ENCODE results near the gene ADRA1B. TPM values are rescaled to one million over a fixed set of nuclear protein-coding genes. Genes with fewer than 3 reads are reported as not detected.

Gene ADRA1B
- total and polyA plus RNA-seq, 10 of the 15 experiments (the other 5 are each of a cell fraction or from before 2014, with no cell fraction given) = 0.04 TPM; not detected in 9

- TF ChIP-seq, protein P1, sequence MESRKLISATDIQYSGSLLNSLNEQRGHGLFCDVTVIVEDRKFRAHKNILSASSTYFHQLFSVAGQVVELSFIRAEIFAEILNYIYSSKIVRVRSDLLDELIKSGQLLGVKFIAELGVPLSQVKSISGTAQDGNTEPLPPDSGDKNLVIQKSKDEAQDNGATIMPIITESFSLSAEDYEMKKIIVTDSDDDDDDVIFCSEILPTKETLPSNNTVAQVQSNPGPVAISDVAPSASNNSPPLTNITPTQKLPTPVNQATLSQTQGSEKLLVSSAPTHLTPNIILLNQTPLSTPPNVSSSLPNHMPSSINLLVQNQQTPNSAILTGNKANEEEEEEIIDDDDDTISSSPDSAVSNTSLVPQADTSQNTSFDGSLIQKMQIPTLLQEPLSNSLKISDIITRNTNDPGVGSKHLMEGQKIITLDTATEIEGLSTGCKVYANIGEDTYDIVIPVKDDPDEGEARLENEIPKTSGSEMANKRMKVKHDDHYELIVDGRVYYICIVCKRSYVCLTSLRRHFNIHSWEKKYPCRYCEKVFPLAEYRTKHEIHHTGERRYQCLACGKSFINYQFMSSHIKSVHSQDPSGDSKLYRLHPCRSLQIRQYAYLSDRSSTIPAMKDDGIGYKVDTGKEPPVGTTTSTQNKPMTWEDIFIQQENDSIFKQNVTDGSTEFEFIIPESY (IDR thresholded peaks at IDR 0.05) = no peak
- TF ChIP-seq, protein P2, sequence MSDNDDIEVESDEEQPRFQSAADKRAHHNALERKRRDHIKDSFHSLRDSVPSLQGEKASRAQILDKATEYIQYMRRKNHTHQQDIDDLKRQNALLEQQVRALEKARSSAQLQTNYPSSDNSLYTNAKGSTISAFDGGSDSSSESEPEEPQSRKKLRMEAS (IDR thresholded peaks at IDR 0.05; ENCODE audit: low read depth, low read length) = no peak
- no peak for TF ChIP-seq NFYB (IDR thresholded peaks at IDR 0.05; ENCODE audit: insufficient read depth, low read depth, low read length)
Measured at GRCh38 chr5:159995907-159996306, 79.6 kb downstream of the ADRA1B start (continued).

- ChIA-PET SMC1A (ENCODE audit: uncharacterized antibody, unreplicated experiment) (interaction anchor here (1.0 to 1.5 kb wide), 3 partner anchors 24 to 692 kb away, joined by 3 read pairs; no protein-coding TSS in a partner anchor), RAD21 (ENCODE audit: unreplicated experiment) (no interaction called here), POLR2A (no interaction called here), CTCF (interaction anchor here (2.0 kb wide), 1 partner anchor 14 kb away, joined by 7 read pairs; no protein-coding TSS in a partner anchor)
- no TSS peak for BruUV-seq (replicated peaks)
- Histone ChIP-seq H3K79me2 (ENCODE audit: control insufficient read depth, insufficient read depth, low read length) (no peaks in the 10 kb centered on the region), H3K4me3 (no peak overlapping the region), H3K27ac (ENCODE audit: control insufficient read depth, insufficient read depth) (no peak overlapping the region), H3K9me3 (replicated peaks; ENCODE audit: control insufficient read depth, insufficient read depth, low read length) (no peaks in the 10 kb centered on the region), H3K4me1 (ENCODE audit: control insufficient read depth, insufficient read depth, low read length) (no peaks in the 10 kb centered on the region), H3K4me2 (ENCODE audit: control insufficient read depth, insufficient read depth) (no peak overlapping the region), H3K27me3 (replicated peaks in 1 of 2; ENCODE audit: control insufficient read depth in 2 of 2, insufficient read depth in 2 of 2, low read length in 1 of 2) (peaks cover 0 to 2% of the 10 kb centered on the region in 2 experiments; a peak in 2 of 4 replicates), H2AFZ (ENCODE audit: control insufficient read depth, low read depth, low read length) (no peak overlapping the region), H4K20me1 (ENCODE audit: control insufficient read depth, insufficient read depth) (no peaks in the 10 kb centered on the region), H3K36me3 (ENCODE audit: control insufficient read depth in 2 of 2, insufficient read depth in 2 of 2, low read length in 1 of 2) (no peaks in the 10 kb centered on the region), H3K9ac (ENCODE audit: control insufficient read depth, insufficient read depth, low read length) (no peak overlapping the region)
- no peak for DNase-seq (ENCODE audit: low read depth, low spot score)
- no peak for FAIRE-seq
- in situ Hi-C loops (cut with MboI) = no loop called here
- WGBS (ENCODE audit: insufficient coverage, insufficient replicate concordance, low lambda C conversion rate, missing lambda C conversion rate) = 48% methylated on average over 3 of the region's 3 CpGs
- no peak for ATAC-seq
- intact Hi-C loops (cut with micrococcal nuclease; ENCODE audit: unreplicated experiment) = no loop called here
- TF ChIP-seq SMAD1 (IDR thresholded peaks at IDR 0.05; ENCODE audit: low read depth, partially characterized antibody) (no peak), FOXK2 (IDR thresholded peaks at IDR 0.05) (no peak), HDAC6 (IDR thresholded peaks at IDR 0.05; ENCODE audit: unreplicated experiment) (no peak), IKZF1 (conservative IDR thresholded peaks at IDR 0.05) (no peak), SIN3A (IDR thresholded peaks at IDR 0.05; ENCODE audit: low read depth, low read length) (no peak), KLF5 (IDR thresholded peaks at IDR 0.05; ENCODE audit: partially characterized antibody) (no peak), CREB1 (IDR thresholded peaks at IDR 0.05; ENCODE audit: low read depth) (no peak), SMAD5 (IDR thresholded peaks at IDR 0.05; ENCODE audit: low read depth) (no peak), DPF2 (IDR thresholded peaks at IDR 0.05) (no peak), CEBPZ (IDR thresholded peaks at IDR 0.05; ENCODE audit: low read depth, low read length) (no peak)
- TF ChIP-seq, protein P3, sequence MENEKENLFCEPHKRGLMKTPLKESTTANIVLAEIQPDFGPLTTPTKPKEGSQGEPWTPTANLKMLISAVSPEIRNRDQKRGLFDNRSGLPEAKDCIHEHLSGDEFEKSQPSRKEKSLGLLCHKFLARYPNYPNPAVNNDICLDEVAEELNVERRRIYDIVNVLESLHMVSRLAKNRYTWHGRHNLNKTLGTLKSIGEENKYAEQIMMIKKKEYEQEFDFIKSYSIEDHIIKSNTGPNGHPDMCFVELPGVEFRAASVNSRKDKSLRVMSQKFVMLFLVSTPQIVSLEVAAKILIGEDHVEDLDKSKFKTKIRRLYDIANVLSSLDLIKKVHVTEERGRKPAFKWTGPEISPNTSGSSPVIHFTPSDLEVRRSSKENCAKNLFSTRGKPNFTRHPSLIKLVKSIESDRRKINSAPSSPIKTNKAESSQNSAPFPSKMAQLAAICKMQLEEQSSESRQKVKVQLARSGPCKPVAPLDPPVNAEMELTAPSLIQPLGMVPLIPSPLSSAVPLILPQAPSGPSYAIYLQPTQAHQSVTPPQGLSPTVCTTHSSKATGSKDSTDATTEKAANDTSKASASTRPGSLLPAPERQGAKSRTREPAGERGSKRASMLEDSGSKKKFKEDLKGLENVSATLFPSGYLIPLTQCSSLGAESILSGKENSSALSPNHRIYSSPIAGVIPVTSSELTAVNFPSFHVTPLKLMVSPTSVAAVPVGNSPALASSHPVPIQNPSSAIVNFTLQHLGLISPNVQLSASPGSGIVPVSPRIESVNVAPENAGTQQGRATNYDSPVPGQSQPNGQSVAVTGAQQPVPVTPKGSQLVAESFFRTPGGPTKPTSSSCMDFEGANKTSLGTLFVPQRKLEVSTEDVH (IDR thresholded peaks at IDR 0.05; ENCODE audit: low read depth, partially characterized antibody) = no peak
Measured at GRCh38 chr5:160001457-160001856, 85.2 kb downstream of the ADRA1B start.
